Measurements from ENCODE around the gene TRIP4. TPM values are rescaled to one million over a fixed set of nuclear protein-coding genes. Genes with fewer than 3 reads are reported as not detected.

Gene TRIP4
- polyA plus RNA-seq (2011; rRNA removed) (30.0 and 34.9 TPM in 2 replicates), polyA plus RNA-seq (2017; fragmentation: RNase III; extraction: RNeasy Plus Mini Kit Qiagen cat#74134 plus additional on column Dnase treatment) (24.8 to 31.0 TPM (median 27.7 TPM) in 3 replicates), polyA minus RNA-seq (2011; rRNA and poly(A)+ RNA removed) (16.3 and 19.0 TPM in 2 replicates)
- polyA plus RNA-seq (2012; cell fraction: cytosol; rRNA removed), result 10.8 and 11.0 TPM in 2 replicates
- polyA plus RNA-seq (2012; cell fraction: nucleus; rRNA removed), result 5.6 and 8.9 TPM in 2 replicates

- peak within 1 kb of the TSS; percentile 72 for H3K4me3 ChIP-seq
- H3K9me3 ChIP-seq, result peaks cover 5% of the 10 kb centered on the region; the same call in 2 of the 3 replicates
- ATAC-seq (peak; percentile 100), DNase-seq (ENCODE audit: low read depth in 1 of 2, low spot score in 1 of 2) (peak; percentile 98 to 100), FAIRE-seq (peak; percentile 99)
- peaks cover 9% of the 10 kb centered on the region for H3K4me1 ChIP-seq
- CTCF ChIA-PET, result interaction anchor here (0.5 to 2.6 kb wide), 18 partner anchors 10 to 294 kb away, joined by 3 to 16 read pairs (median 4); partner anchors contain the start of gene CSNK1G1
- H3K27ac ChIP-seq, result peak within 1 kb of the TSS; percentile 83 to 87
- WGBS (ENCODE audit: missing lambda C conversion rate), result 2% methylated on average over 35 of the region's 35 CpGs
- POLR2A ChIA-PET, result interaction anchor here (0.5 to 1.5 kb wide), 23 partner anchors 8 to 798 kb away, joined by 3 to 12 read pairs (median 5); partner anchors contain the start of genes CIAO2A, CLPX, CSNK1G1 and PPIB
- peak within 1 kb of the TSS; percentile 75 for H3K4me2 ChIP-seq
- TF ChIP-seq HOXB5 (CRISPR knock-in tag; IDR thresholded peaks at IDR 0.05) (peak; percentile 55; the same call in 1 of the 2 replicates), CEBPB (IDR thresholded peaks at IDR 0.05) (peak in 1 of 2 experiments; percentile 58; a peak in 1 of 4 replicates), GATA3 (IDR thresholded peaks at IDR 0.05; ENCODE audit: borderline replicate concordance) (peak; percentile 88), NPAS2 (CRISPR knock-in tag; IDR thresholded peaks at IDR 0.05; ENCODE audit: borderline replicate concordance) (no peak), USF2 (IDR thresholded peaks at IDR 0.05) (no peak), HOXA7 (CRISPR knock-in tag; IDR thresholded peaks at IDR 0.05) (no peak), SMC3 (IDR thresholded peaks at IDR 0.05) (peak; percentile 49; the same call in 2 of the 3 replicates), ATOH8 (CRISPR knock-in tag; IDR thresholded peaks at IDR 0.05; ENCODE audit: low read depth) (no peak), RARB (CRISPR knock-in tag; IDR thresholded peaks at IDR 0.05) (no peak), MAFK (IDR thresholded peaks at IDR 0.05; ENCODE audit: partially characterized antibody) (peak; percentile 63), ZSCAN20 (CRISPR knock-in tag; IDR thresholded peaks at IDR 0.05) (no peak), RNF2 (IDR thresholded peaks at IDR 0.05; ENCODE audit: borderline replicate concordance, low read depth) (no peak), KDM1A (IDR thresholded peaks at IDR 0.05; ENCODE audit: low read depth) (no peak), HOXB13 (CRISPR knock-in tag; IDR thresholded peaks at IDR 0.05; ENCODE audit: low read depth) (no peak), MYC (IDR thresholded peaks at IDR 0.05; ENCODE audit: borderline replicate concordance, low read length) (peak; percentile 87), TP53 (CRISPR knock-in tag; IDR thresholded peaks at IDR 0.05) (no peak), ESRRA (IDR thresholded peaks at IDR 0.05; ENCODE audit: borderline replicate concordance, low read length) (peak; percentile 53; the same call in 1 of the 2 replicates), RAD21 (conservative IDR thresholded peaks at IDR 0.05 in 1 of 2, IDR thresholded peaks at IDR 0.05 in 1 of 2) (peak; percentile 37 to 53; a peak in 3 of 5 replicates), JUNB (IDR thresholded peaks at IDR 0.05) (no peak), FOSB (CRISPR knock-in tag; IDR thresholded peaks at IDR 0.05) (no peak), POLR2A (IDR thresholded peaks at IDR 0.05; ENCODE audit: low read length) (peak; percentile 92), KDM5A (IDR thresholded peaks at IDR 0.05) (peak; percentile 97), RCOR1 (IDR thresholded peaks at IDR 0.05; ENCODE audit: low read depth, low read length) (peak; percentile 8; the same call in 1 of the 2 replicates), EHF (CRISPR knock-in tag; IDR thresholded peaks at IDR 0.05) (no peak), NR3C1 (IDR thresholded peaks at IDR 0.05) (no peak), MAZ (IDR thresholded peaks at IDR 0.05; ENCODE audit: borderline replicate concordance, low read depth, low read length) (peak; percentile 92; the same call in 1 of the 2 replicates), BHLHE40 (IDR thresholded peaks at IDR 0.05; ENCODE audit: low read depth, low read length) (no peak), PHF8 (IDR thresholded peaks at IDR 0.05; ENCODE audit: borderline replicate concordance, low read depth) (peak; percentile 83), CHD4 (IDR thresholded peaks at IDR 0.05; ENCODE audit: borderline replicate concordance) (no peak)
- TF ChIP-seq, protein P1, sequence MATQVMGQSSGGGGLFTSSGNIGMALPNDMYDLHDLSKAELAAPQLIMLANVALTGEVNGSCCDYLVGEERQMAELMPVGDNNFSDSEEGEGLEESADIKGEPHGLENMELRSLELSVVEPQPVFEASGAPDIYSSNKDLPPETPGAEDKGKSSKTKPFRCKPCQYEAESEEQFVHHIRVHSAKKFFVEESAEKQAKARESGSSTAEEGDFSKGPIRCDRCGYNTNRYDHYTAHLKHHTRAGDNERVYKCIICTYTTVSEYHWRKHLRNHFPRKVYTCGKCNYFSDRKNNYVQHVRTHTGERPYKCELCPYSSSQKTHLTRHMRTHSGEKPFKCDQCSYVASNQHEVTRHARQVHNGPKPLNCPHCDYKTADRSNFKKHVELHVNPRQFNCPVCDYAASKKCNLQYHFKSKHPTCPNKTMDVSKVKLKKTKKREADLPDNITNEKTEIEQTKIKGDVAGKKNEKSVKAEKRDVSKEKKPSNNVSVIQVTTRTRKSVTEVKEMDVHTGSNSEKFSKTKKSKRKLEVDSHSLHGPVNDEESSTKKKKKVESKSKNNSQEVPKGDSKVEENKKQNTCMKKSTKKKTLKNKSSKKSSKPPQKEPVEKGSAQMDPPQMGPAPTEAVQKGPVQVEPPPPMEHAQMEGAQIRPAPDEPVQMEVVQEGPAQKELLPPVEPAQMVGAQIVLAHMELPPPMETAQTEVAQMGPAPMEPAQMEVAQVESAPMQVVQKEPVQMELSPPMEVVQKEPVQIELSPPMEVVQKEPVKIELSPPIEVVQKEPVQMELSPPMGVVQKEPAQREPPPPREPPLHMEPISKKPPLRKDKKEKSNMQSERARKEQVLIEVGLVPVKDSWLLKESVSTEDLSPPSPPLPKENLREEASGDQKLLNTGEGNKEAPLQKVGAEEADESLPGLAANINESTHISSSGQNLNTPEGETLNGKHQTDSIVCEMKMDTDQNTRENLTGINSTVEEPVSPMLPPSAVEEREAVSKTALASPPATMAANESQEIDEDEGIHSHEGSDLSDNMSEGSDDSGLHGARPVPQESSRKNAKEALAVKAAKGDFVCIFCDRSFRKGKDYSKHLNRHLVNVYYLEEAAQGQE (IDR thresholded peaks at IDR 0.05), result peak; percentile 24; the same call in 1 of the 2 replicates
- TF ChIP-seq, protein P2, sequence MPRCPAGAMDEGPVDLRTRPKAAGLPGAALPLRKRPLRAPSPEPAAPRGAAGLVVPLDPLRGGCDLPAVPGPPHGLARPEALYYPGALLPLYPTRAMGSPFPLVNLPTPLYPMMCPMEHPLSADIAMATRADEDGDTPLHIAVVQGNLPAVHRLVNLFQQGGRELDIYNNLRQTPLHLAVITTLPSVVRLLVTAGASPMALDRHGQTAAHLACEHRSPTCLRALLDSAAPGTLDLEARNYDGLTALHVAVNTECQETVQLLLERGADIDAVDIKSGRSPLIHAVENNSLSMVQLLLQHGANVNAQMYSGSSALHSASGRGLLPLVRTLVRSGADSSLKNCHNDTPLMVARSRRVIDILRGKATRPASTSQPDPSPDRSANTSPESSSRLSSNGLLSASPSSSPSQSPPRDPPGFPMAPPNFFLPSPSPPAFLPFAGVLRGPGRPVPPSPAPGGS (IDR thresholded peaks at IDR 0.05), result peak; percentile 95
- TF ChIP-seq, protein P3, sequence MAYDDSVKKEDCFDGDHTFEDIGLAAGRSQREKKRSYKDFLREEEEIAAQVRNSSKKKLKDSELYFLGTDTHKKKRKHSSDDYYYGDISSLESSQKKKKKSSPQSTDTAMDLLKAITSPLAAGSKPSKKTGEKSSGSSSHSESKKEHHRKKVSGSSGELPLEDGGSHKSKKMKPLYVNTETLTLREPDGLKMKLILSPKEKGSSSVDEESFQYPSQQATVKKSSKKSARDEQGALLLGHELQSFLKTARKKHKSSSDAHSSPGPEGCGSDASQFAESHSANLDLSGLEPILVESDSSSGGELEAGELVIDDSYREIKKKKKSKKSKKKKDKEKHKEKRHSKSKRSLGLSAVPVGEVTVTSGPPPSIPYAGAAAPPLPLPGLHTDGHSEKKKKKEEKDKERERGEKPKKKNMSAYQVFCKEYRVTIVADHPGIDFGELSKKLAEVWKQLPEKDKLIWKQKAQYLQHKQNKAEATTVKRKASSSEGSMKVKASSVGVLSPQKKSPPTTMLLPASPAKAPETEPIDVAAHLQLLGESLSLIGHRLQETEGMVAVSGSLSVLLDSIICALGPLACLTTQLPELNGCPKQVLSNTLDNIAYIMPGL (CRISPR knock-in tag; IDR thresholded peaks at IDR 0.05; ENCODE audit: borderline replicate concordance), result no peak
Measured at GRCh38 chr15:64387562-64388168, at the start of gene TRIP4. TSS of gene TRIP4 (plus strand) at chr15:64387836. CDS start at chr15:64387864, 28 bp downstream.
